K562 (cell line): ENCODE measurements around the gene SUFU. TPM values are rescaled to one million over a fixed set of nuclear protein-coding genes. Genes with fewer than 3 reads are reported as not detected.

Experiments
- CAMTA2 ChIP-seq: fragments of 250-450 bp; sonication (Bioruptor Pico); conservative IDR thresholded peaks from 2 replicates; pipeline ENCODE4 v1.5.1; 2022
- CTCF ChIP-seq, 3 experiments: IDR thresholded peaks in 2 of 3; conservative IDR thresholded peaks in 1 of 3; 2 replicates each; pipeline ENCODE4 v1.5.1; 2011 to 2012; ENCODE audit warnings: low read length in 3 of 3, mild to moderate bottlenecking in 3 of 3, control low read depth in 2 of 3, improper control_type of control experiment in 1 of 3, inconsistent platforms in 1 of 3, low read depth in 1 of 3, mixed read lengths in 1 of 3, moderate library complexity in 1 of 3; ENCODE audit not compliant: insufficient read depth in 2 of 3
- HMG20A ChIP-seq: fragments of 450-650 bp; formaldehyde crosslinking; conservative IDR thresholded peaks from 2 replicates; pipeline ENCODE4 v1.4.0; 2020; ENCODE audit warnings: mild to moderate bottlenecking, mixed read lengths
- LARP7 ChIP-seq: fragments of 450-650 bp; IDR thresholded peaks from 2 replicates; pipeline ENCODE4 v1.6.1; 2016
- MEF2A ChIP-seq: IDR thresholded peaks from 2 replicates; pipeline ENCODE4 v1.6.1; 2011; ENCODE audit warnings: low read depth, mild to moderate bottlenecking, low read length, moderate library complexity; ENCODE audit not compliant: control insufficient read depth
- PCBP1 ChIP-seq: fragments of 200-400 bp; formaldehyde crosslinking; IDR thresholded peaks from 2 replicates; pipeline ENCODE4 v1.6.1; 2018; ENCODE audit warnings: mild to moderate bottlenecking, low read depth, low read length; ENCODE audit not compliant: poor library complexity, severe bottlenecking
- RB1 ChIP-seq: fragments of 450-650 bp; IDR thresholded peaks from 2 replicates; pipeline ENCODE4 v1.6.1; 2017; ENCODE audit warnings: low read depth, mild to moderate bottlenecking
- SIX5 ChIP-seq, 2 experiments: IDR thresholded peaks; 2 replicates each; pipeline ENCODE4 v1.6.1; 2011; ENCODE audit warnings: low read length in 2 of 2, borderline replicate concordance in 1 of 2, low read depth in 1 of 2, mild to moderate bottlenecking in 1 of 2, moderate library complexity in 1 of 2; ENCODE audit not compliant: insufficient read depth in 1 of 2
- SLC30A9 ChIP-seq: fragments of 250-450 bp; sonication (Bioruptor Pico); IDR thresholded peaks from 2 replicates; pipeline ENCODE4 v1.8.0; 2022; ENCODE audit warnings: mild to moderate bottlenecking, moderate library complexity
- SRSF1 ChIP-seq: fragments of 200-400 bp; formaldehyde crosslinking; IDR thresholded peaks from 2 replicates; pipeline ENCODE4 v1.6.1; 2017; ENCODE audit warnings: mild to moderate bottlenecking, low read depth, low read length, moderate library complexity
- polyA plus RNA-seq, 8 experiments: library from polyadenylated mRNA; depleted of rRNA in 4 of 8; stranded (reverse) in 5 of 8; unstranded in 3 of 8; fragments of >200 nt; fragmentation: Nextera tagmentation in 2 of 8; fragmentation: Illumina TruSeq in 1 of 8; extraction: Ambion mirVana in 2 of 8; extraction: Trizol in 1 of 8; gene quantifications; 2 replicates each; pipeline versions ENCODE4 v1.2.1 to v1.2.3, GENCODE V29; 2011 to 2014; ENCODE audit warnings: inconsistent platforms in 1 of 8, missing spikeins in 1 of 8
- total RNA-seq, 7 experiments: library from RNA; depleted of rRNA in 6 of 7; stranded (reverse); fragments of >200 nt in 6 of 7; fragmentation: Illumina TruSeq in 2 of 7; extraction: Trizol in 2 of 7; gene quantifications; 2 replicates each; pipeline versions ENCODE4 v1.2.1 to v1.2.3, GENCODE V29; 2011 to 2021; ENCODE audit warnings: low replicate concordance in 1 of 7

SUFU gene
- total and polyA plus RNA-seq, 9 of the 15 experiments (the other 6 are each of a cell fraction or from before 2014, with no cell fraction given): 0.59 to 6.3 (median 0.82) TPM

GRCh38 chr10:102461187-102462054, 42.4 kb upstream of the SUFU start (continued):
- no peak for TF ChIP-seq PCBP1
- TF ChIP-seq SIX5 (IDR thresholded peaks at IDR 0.05; ENCODE audit: borderline replicate concordance in 1 of 2, insufficient read depth in 1 of 2, low read depth in 1 of 2, low read length in 2 of 2): peak; percentile 50 to 68; a peak in 2 of 4 replicates
- no peak for TF ChIP-seq SLC30A9 (CRISPR knock-in tag)
- TF ChIP-seq CAMTA2 (CRISPR knock-in tag): no peak
- no peak for TF ChIP-seq MEF2A
- TF ChIP-seq LARP7: no peak
- no peak for TF ChIP-seq HMG20A (CRISPR knock-in tag)
- TF ChIP-seq RB1: peak; percentile 76
- TF ChIP-seq SRSF1: no peak
- no peak for TF ChIP-seq CTCF (IDR thresholded peaks at IDR 0.05 in 2 of 3, conservative IDR thresholded peaks at IDR 0.05 in 1 of 3; ENCODE audit: insufficient read depth in 2 of 3, low read depth in 1 of 3, low read length in 3 of 3)
